ENCODE results near the gene BMF. TPM values are rescaled to one million over a fixed set of nuclear protein-coding genes. Genes with fewer than 3 reads are reported as not detected.

BMF gene
- total RNA-seq, 4 donors from 2014 or later = 13.3 to 35.4 (median 25.1) TPM

- TF ChIP-seq EP300 (IDR thresholded peaks at IDR 0.05; ENCODE audit: low read depth) = no peak
- TF ChIP-seq POLR2A (IDR thresholded peaks at IDR 0.05) = no peak
- TF ChIP-seq POLR2AphosphoS5 (IDR thresholded peaks at IDR 0.05) = peak in 1 of 3 donors; percentile 4
- no peak for TF ChIP-seq CTCF (IDR thresholded peaks at IDR 0.05)
- no peak for DNase-seq
- 78% methylated on average over 13 of the region's 14 CpGs; no CpG with 5 or more reads in 1 of the 2 donors for WGBS, 2 donors (ENCODE audit: low coverage in 1 of 2)
- intact Hi-C loops (cut with DNase I; ENCODE audit: low total_unique reads) (no loop called here), in situ Hi-C loops (cut with MboI; ENCODE audit: low pct_ligation_motif_present in 1 of 4, low pct_unique_long_range_greater_than_20kb in 1 of 4, low sequenced_read_pairs in 3 of 4) (loop anchor here in 1 of 4 donors (10.0 kb wide), 1 partner anchor 51 kb away; the partner anchor contains the start of gene BMF)
- no peaks in the 10 kb centered on the region for H3K27me3 ChIP-seq
- no peak overlapping the region for H3K4me3 ChIP-seq
- peak overlapping the region; percentile 74 to 81 (median 80) for H3K27ac ChIP-seq
- no peaks in the 10 kb centered on the region for H3K9me3 ChIP-seq
- H3K4me1 ChIP-seq = peaks cover 15 to 55% (median 52%) of the 10 kb centered on the region in 4 donors
- no peaks in the 10 kb centered on the region for H3K36me3 ChIP-seq
These were observed 54.7 kb downstream of the BMF start for GRCh38 chr15:40053831-40054604.

- peak overlapping the region; percentile 74 to 81 (median 80) for H3K27ac ChIP-seq
- in situ Hi-C loops (cut with MboI; ENCODE audit: low pct_ligation_motif_present in 1 of 4, low pct_unique_long_range_greater_than_20kb in 1 of 4, low sequenced_read_pairs in 3 of 4) (loop anchor here in 1 of 4 donors (10.0 kb wide), 1 partner anchor 52 kb away; the partner anchor contains the start of gene BMF), intact Hi-C loops (cut with DNase I; ENCODE audit: low total_unique reads) (no loop called here)
- no peaks in the 10 kb centered on the region for H3K36me3 ChIP-seq
- no peak overlapping the region for H3K4me3 ChIP-seq
- no peaks in the 10 kb centered on the region for H3K27me3 ChIP-seq
- no peak for DNase-seq
- 66 to 70% methylated on average over 6 to 12 of the region's 12 CpGs for WGBS, 2 donors (ENCODE audit: low coverage in 1 of 2)
- TF ChIP-seq EP300 (IDR thresholded peaks at IDR 0.05; ENCODE audit: low read depth) (no peak), POLR2AphosphoS5 (IDR thresholded peaks at IDR 0.05) (no peak), POLR2A (IDR thresholded peaks at IDR 0.05) (no peak), CTCF (IDR thresholded peaks at IDR 0.05) (no peak)
- no peaks in the 10 kb centered on the region for H3K9me3 ChIP-seq
- peaks cover 18 to 61% (median 58%) of the 10 kb centered on the region in 4 donors for H3K4me1 ChIP-seq
These were observed 55.4 kb downstream of the BMF start for GRCh38 chr15:40053079-40053830.

GRCh38 chr15:40052604-40053003 is 56.1 kb downstream of the BMF start:
- Histone ChIP-seq H3K4me1 (peaks cover 23 to 67% (median 62%) of the 10 kb centered on the region in 4 donors), H3K27me3 (no peaks in the 10 kb centered on the region), H3K4me3 (no peak overlapping the region), H3K36me3 (no peaks in the 10 kb centered on the region), H3K9me3 (no peaks in the 10 kb centered on the region), H3K27ac (peak overlapping the region; percentile 74 to 81 (median 80))
- DNase-seq = peak; percentile 78
- whole genome bisulfite sequencing, 2 donors (ENCODE audit: low coverage in 1 of 2) = 37 to 50% methylated on average over 2 to 6 of the region's 6 CpGs
- intact Hi-C loops (cut with DNase I; ENCODE audit: low total_unique reads) = no loop called here
- in situ Hi-C loops (cut with MboI; ENCODE audit: low pct_ligation_motif_present in 1 of 4, low pct_unique_long_range_greater_than_20kb in 1 of 4, low sequenced_read_pairs in 3 of 4) = loop anchor here in 1 of 4 donors (10.0 kb wide), 1 partner anchor 52 kb away; the partner anchor contains the start of gene BMF
- TF ChIP-seq CTCF (IDR thresholded peaks at IDR 0.05) = no peak
- peak in 2 of 3 donors; percentile 46 to 67 for TF ChIP-seq POLR2AphosphoS5 (IDR thresholded peaks at IDR 0.05)
- TF ChIP-seq EP300 (IDR thresholded peaks at IDR 0.05; ENCODE audit: low read depth) = no peak
- TF ChIP-seq POLR2A (IDR thresholded peaks at IDR 0.05) = no peak

Measured in transverse colon (tissue), 4 donors.